Left ventricle myocardium inferior (tissue), 1 donor: ENCODE data around the gene C4orf36. TPM values are rescaled to one million over a fixed set of nuclear protein-coding genes. Genes with fewer than 3 reads are reported as not detected.

Source experiments
- DNase-seq: peaks from one replicate; pipeline ENCODE4 v3.0.0-alpha.2; 2020
- H3K27ac ChIP-seq: fragments of 200-600 bp; replicated peaks from 2 replicates; pipeline ENCODE4 v1.8.0; 2021
- H3K27me3 ChIP-seq: fragments of 200-600 bp; 2 replicates; pipeline ENCODE4 v1.8.0; 2021; ENCODE audit warnings: low read depth
- H3K36me3 ChIP-seq: fragments of 200-600 bp; 2 replicates; pipeline ENCODE4 v1.8.0; 2021
- H3K4me1 ChIP-seq: fragments of 200-600 bp; 2 replicates; pipeline ENCODE4 v1.8.0; 2021
- H3K4me3 ChIP-seq: fragments of 200-600 bp; 2 replicates; pipeline ENCODE4 v1.8.0; 2021; ENCODE audit warnings: mild to moderate bottlenecking, moderate library complexity
- H3K9me3 ChIP-seq: fragments of 200-600 bp; replicated peaks from 2 replicates; pipeline ENCODE4 v1.8.0; 2021
- CTCF ChIP-seq: fragments of 200-600 bp; IDR thresholded peaks from 2 replicates; pipeline ENCODE4 v1.8.0; 2021; ENCODE audit warnings: antibody characterized with exemption, mild to moderate bottlenecking, borderline replicate concordance
- intact Hi-C: fragments of 100-400 bp; cut with micrococcal nuclease; formaldehyde crosslinking; loops from one replicate; pipeline ENCODE4 v1.11.0; 2022
- total RNA-seq: library from RNA; stranded (reverse); fragmentation: NEBNext Ultra II Directional; extraction: Animal tissue kit (Norgen Biotek cat#: 25700); gene quantifications from one replicate; pipeline ENCODE4 v1.2.1, GENCODE V29; 2021
- donor health status: DM: no; HTN: yes; CAD: no; lungs with severe emphysema.

The C4orf36 gene
- total RNA-seq, 1 donor from 2014 or later: 0.96 TPM

GRCh38 chr4:86895692-86896488, 3.7 kb upstream of the C4orf36 start:
- intact Hi-C loops: loop anchor here (5.0 kb wide), 1 partner anchor 399 kb away; no protein-coding TSS in a partner anchor

GRCh38 chr4:86894455-86894854, 2.2 kb upstream of the C4orf36 start:
- Histone ChIP-seq H3K36me3 (no peaks in the 10 kb centered on the region), H3K27me3 (no peaks in the 10 kb centered on the region), H3K9me3 (no peaks in the 10 kb centered on the region), H3K4me3 (no peak overlapping the region), H3K4me1 (peaks cover 18% of the 10 kb centered on the region), H3K27ac (no peak overlapping the region)
- no peak for DNase-seq
- intact Hi-C loops: no loop called here
- TF ChIP-seq CTCF: no peak

More at GRCh38 chr4:86895692-86896488, 3.7 kb upstream of the C4orf36 start:
- no peak overlapping the region for H3K4me3 ChIP-seq
- H3K9me3 ChIP-seq: no peaks in the 10 kb centered on the region
- no peaks in the 10 kb centered on the region for H3K27me3 ChIP-seq
- DNase-seq: no peak
- peak; percentile 87 for TF ChIP-seq CTCF
- H3K4me1 ChIP-seq: peaks cover 18% of the 10 kb centered on the region
- H3K36me3 ChIP-seq: no peaks in the 10 kb centered on the region
- no peak overlapping the region for H3K27ac ChIP-seq

DNA sequence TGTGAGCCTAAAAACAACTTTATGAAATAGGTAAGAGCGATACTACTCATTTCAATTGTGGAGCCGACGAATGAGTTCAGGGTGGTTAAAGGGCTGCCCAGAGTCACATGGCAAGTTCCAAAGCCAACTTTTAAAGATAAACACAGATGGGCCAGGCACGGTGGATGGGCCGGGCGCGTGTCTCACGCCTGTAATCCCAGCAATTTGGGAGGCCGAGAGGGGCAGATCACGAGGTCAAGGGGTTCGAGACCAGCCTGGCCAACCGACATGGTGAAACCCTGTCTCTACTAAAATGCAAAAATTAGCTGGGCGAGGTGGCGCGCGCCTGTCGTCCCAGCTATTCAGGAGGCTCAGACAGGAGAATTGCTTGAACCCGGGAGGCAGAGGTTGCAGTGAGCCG, 914 bp upstream of the C4orf36 start:
- no peaks in the 10 kb centered on the region for H3K27me3 ChIP-seq
- no peak overlapping the region for H3K4me3 ChIP-seq
- no peak for TF ChIP-seq CTCF
- peaks cover 18% of the 10 kb centered on the region for H3K4me1 ChIP-seq
- H3K36me3 ChIP-seq: no peaks in the 10 kb centered on the region
- no peak for DNase-seq
- no peaks in the 10 kb centered on the region for H3K9me3 ChIP-seq
- H3K27ac ChIP-seq: no peak overlapping the region
- intact Hi-C loops: no loop called here

GRCh38 chr4:86892636-86892960, 376 bp upstream of the C4orf36 start:
- Histone ChIP-seq H3K27ac (peak overlapping the region; percentile 40), H3K36me3 (peaks cover 1% of the 10 kb centered on the region), H3K9me3 (no peaks in the 10 kb centered on the region), H3K4me1 (peaks cover 18% of the 10 kb centered on the region), H3K4me3 (peak overlapping the region; percentile 78), H3K27me3 (no peaks in the 10 kb centered on the region)
- intact Hi-C loops: no loop called here
- no peak for TF ChIP-seq CTCF
- DNase-seq: no peak

DNA sequence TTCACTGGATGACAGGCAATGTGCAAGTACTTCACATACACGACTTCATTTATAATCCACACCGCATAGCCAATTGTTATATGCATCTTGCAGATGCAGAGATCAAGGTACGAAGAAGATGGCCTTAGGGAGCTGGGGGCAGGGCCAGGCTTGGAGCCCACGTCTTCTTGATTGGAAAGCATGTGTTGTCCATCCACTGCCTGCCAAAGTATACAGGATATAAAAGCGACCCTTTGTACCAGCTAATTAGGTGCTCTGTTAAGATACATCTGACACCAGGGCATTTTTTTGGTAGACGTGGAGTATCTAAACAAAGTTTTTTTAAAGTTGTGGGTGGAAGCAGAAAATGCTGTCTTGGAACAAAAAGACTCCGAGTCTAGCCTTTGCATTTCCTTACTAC, 1.4 kb downstream of the C4orf36 start:
- no peaks in the 10 kb centered on the region for H3K27me3 ChIP-seq
- DNase-seq: no peak
- peaks cover 10% of the 10 kb centered on the region for H3K36me3 ChIP-seq
- peaks cover 18% of the 10 kb centered on the region for H3K4me1 ChIP-seq
- H3K27ac ChIP-seq: no peak overlapping the region
- intact Hi-C loops: no loop called here
- TF ChIP-seq CTCF: no peak
- H3K9me3 ChIP-seq: no peaks in the 10 kb centered on the region
- no peak overlapping the region for H3K4me3 ChIP-seq
